Muscle of leg (tissue), 11 donors: ENCODE measurements around the gene THAP3. TPM values are rescaled to one million over a fixed set of nuclear protein-coding genes. Genes with fewer than 3 reads are reported as not detected.
"Not testable (repeated sequence)": the region's sequence is repeated elsewhere in the genome, so short reads cannot be mapped to it uniquely, and the experiment has no call there.

Source experiments
- DNase-seq: peaks from one replicate; pipeline ENCODE4 v3.0.0; 2013
- H3K27ac ChIP-seq: one replicate; pipeline ENCODE4 v1.5.1; 2013; ENCODE audit warnings: mild to moderate bottlenecking, low read length, control low read depth
- H3K27me3 ChIP-seq: one replicate; pipeline ENCODE4 v1.6.1; 2013; ENCODE audit warnings: low read length; ENCODE audit not compliant: control insufficient read depth, insufficient read depth
- H3K36me3 ChIP-seq: one replicate; pipeline ENCODE4 v1.6.1; 2013; ENCODE audit warnings: low read length; ENCODE audit not compliant: control insufficient read depth, insufficient read depth
- H3K4me1 ChIP-seq: one replicate; pipeline ENCODE4 v1.6.1; 2013; ENCODE audit warnings: low read length; ENCODE audit not compliant: control insufficient read depth, insufficient read depth
- H3K4me3 ChIP-seq: one replicate; pipeline ENCODE4 v1.5.1; 2013; ENCODE audit warnings: low read length, control low read depth
- H3K9me3 ChIP-seq: replicated peaks from 2 replicates; pipeline ENCODE4 v1.6.1; 2013; ENCODE audit warnings: low read depth, low read length; ENCODE audit not compliant: control insufficient read depth
- WGBS: methylation state at CpG from one replicate; pipeline ENCODE4 v1.1.5; 2013; ENCODE audit warnings: missing lambda C conversion rate; ENCODE audit not compliant: insufficient coverage; 5-methylcytosine and 5-hydroxymethylcytosine counted together
- polyA plus RNA-seq, 8 donors: library from polyadenylated mRNA; unstranded; fragments of 120-200 nt; gene quantifications; one replicate each; pipeline versions ENCODE4 v1.2.1 to v1.2.3, GENCODE V29; 2013; ENCODE audit warnings: inconsistent platforms in 1 of 8, low replicate concordance in 1 of 8; ENCODE audit not compliant: insufficient read length in 8 of 8, insufficient read depth in 1 of 8
- total RNA-seq: library from RNA; stranded (reverse); fragments of 120-200 nt; gene quantifications from one replicate; pipeline ENCODE4 v1.2.4, GENCODE V29; 2013

The THAP3 gene
- total and polyA plus RNA-seq, 9 donors = 16.7 to 27.1 (median 18.3) TPM

DNA sequence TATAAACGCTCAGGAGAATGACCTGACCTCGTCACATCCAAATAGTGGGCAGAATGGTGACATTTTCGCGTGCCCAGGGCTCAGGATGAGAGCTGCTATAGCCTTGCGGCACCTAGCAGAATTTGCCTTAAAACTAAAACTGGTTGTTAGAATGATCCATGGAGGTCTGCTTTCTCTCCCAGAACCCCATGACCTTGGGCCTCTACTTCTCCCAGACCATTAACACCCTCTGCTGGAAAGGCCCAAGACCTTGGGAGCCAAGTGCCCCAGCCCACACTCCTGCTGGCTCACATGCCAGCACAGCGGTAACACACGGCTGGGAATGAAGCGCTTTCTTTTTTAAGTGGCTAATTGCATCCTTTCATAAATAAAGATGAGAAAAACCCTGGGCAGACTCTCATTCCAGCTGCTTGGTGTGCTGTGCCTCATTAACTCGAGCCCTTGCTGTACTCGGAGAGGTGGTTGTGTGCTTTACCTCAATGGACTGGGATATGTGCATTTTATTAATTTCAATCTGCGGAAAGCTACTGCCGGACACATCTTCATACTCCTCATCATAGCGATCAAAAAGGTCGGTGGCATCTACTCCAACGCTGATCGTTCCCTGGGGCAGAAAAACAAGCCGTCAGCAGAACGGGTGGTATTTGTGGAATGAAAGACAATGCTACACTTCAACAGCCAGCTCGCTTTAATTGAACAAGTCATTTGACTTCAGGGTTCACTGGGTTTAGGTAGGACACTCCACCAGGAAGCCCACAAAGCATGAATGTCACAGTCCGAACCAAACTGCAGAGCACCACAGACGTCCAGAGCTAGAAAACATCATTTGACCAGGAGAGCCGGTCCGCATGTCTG lies 29.0 kb downstream of the THAP3 start:
- H3K9me3 ChIP-seq = no peaks in the 10 kb centered on the region
- DNase-seq = no peak
- H3K4me3 ChIP-seq = no peak overlapping the region
- no peaks in the 10 kb centered on the region for H3K27me3 ChIP-seq
- no peak overlapping the region for H3K27ac ChIP-seq
- H3K4me1 ChIP-seq = no peaks in the 10 kb centered on the region
- peaks cover 35% of the 10 kb centered on the region for H3K36me3 ChIP-seq
- 89% methylated on average over 4 of the region's 23 CpGs for WGBS

DNA sequence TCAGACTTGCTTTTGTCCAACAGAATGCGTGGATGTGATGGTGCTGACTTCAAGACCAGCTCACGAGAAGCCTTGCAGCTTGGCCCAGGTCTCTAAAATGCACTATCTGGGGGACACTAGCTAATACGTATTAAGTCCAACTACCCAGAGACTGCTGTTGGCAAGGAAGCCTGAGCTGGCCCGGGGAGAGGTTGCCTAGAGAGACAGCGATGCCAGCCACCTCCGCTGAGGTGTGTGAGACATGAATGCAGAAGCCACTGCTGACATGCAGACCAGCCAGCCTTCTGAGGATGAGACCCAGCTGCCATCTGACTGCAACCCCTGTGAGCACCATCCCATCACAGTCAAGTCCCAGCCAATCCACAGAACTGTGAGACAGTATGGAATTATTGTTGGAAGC lies 32.5 kb downstream of the THAP3 start:
- Histone ChIP-seq H3K4me1 (no peaks in the 10 kb centered on the region), H3K36me3 (peaks cover 20% of the 10 kb centered on the region), H3K27ac (no peak overlapping the region), H3K9me3 (no peaks in the 10 kb centered on the region), H3K4me3 (no peak overlapping the region), H3K27me3 (no peaks in the 10 kb centered on the region)
- WGBS = 90% methylated on average over 4 of the region's 6 CpGs
- DNase-seq = no peak

DNA sequence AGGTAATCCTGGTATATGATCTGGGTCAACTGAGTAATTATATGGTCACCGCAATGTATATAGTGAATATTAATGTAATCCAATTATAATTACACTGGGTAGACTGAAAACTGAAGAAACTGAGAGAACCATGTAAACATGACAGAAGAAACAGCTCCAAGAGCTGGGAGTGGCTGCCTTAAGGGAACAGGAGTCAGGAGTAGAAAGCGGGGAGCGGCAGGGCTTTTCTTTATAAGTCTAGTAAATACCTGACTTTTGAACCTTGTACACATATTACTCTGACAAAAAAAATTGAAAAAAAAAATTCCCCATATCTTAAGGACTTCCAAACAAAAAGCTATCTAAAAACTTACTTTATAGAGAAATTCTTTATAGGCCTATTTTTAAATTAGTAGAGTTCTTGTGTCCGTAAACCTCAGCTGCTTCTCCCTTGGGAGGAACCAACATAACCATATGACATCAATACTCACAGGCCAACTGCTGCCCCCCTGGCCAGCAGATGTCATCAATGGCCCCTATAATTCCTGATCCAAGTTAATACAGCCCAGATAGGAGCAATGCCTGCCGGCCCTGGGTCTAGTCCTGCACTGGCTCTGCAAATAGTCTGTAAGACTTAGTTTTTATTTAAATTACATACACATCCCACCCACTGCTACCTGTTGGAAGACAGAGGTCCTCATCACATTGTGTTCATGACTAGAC lies 33.8 kb downstream of the THAP3 start:
- H3K27me3 ChIP-seq = no peaks in the 10 kb centered on the region
- WGBS = no CpG with 5 or more reads among the region's 5 CpGs

DNA sequence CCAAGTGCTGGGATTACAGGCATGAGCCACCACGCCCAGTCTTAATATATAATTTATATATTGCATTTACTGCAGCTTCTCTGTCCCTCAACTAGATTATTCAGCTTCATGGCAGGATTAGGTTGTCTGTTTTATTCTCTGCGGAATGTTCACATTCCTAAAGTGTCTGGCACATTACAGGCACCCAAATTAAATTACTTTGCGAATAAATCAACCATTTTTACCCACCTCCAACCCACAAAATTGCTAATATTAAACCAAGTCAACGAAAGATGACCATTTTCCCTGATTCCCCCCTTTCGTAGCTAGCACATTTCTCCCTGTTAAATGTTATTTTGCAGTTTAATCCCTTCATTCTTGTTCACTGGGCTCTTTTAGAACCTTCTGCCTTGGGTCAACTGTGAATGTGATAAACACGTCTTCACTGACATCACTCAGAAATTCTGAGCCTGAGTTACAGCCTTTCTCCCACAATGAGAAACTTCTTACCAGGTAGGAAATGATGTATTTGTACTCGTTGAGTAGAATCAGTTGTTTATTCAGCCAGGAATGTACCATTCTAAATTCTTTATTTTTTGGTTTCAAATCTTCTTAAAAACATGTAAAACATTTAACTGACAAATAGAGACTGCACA lies 35.9 kb downstream of the THAP3 start:
- no peaks in the 10 kb centered on the region for H3K4me1 ChIP-seq
- no peaks in the 10 kb centered on the region for H3K9me3 ChIP-seq
- H3K27ac ChIP-seq = no peak overlapping the region
- DNase-seq = no peak
- no peaks in the 10 kb centered on the region for H3K27me3 ChIP-seq
- WGBS = 100% methylated on average over 3 of the region's 7 CpGs
- peaks cover 17% of the 10 kb centered on the region for H3K36me3 ChIP-seq
- H3K4me3 ChIP-seq = no peak overlapping the region

More for the DNA sequence above, 33.8 kb downstream of the THAP3 start:
- Histone ChIP-seq H3K4me1 (no peaks in the 10 kb centered on the region), H3K4me3 (no peak overlapping the region), H3K27ac (no peak overlapping the region), H3K36me3 (peaks cover 10% of the 10 kb centered on the region), H3K9me3 (no peaks in the 10 kb centered on the region)
- DNase-seq = no peak

DNA sequence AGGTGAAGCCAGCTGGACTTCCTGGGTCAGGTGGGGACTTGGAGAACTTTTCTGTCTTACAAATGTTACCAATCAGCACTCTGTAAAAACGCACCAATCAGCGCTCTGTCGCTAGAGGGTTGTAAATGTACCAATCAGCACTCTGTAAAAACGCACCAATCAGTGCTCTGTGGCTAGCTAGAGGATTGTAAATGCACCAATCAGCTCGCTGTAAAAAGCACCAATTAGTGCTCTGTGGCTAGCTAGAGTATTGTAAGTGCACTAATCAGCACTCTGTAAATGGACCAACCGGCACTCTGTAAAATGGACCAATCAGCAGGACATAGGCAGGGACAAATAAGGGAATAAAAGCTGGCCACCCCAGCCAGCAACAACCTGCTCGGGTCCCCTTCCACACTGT lies 37.8 kb downstream of the THAP3 start:
- not testable (repeated sequence) for H3K4me3 ChIP-seq, H3K27ac ChIP-seq, DNase-seq, H3K27me3 ChIP-seq, H3K9me3 ChIP-seq, H3K4me1 ChIP-seq
- H3K36me3 ChIP-seq = peaks cover 33% of the 10 kb centered on the region
- WGBS = 92% methylated on average over 5 of the region's 7 CpGs

DNA sequence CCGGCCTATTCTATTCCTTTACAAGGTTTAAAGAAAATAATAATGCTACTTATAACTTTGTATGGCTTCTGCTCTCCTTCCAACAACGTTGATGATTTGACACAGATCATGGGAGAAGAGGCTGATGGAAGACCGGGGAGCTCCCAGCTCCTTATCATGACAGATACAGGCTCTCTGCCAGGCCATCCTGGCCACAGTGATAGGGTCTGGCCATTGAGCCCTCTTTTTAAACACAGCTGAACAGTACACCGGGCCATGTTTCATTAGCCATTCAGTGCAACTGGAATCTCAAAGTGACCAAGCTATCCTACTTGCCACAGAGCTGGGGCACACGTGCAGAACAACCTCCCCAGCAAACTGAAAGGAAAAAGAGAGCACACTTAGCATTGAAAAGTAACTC lies 42.0 kb downstream of the THAP3 start:
- Histone ChIP-seq H3K27ac (no peak overlapping the region), H3K36me3 (peaks cover 34% of the 10 kb centered on the region)
- WGBS = 100% methylated on average over 4 of the region's 5 CpGs

DNA sequence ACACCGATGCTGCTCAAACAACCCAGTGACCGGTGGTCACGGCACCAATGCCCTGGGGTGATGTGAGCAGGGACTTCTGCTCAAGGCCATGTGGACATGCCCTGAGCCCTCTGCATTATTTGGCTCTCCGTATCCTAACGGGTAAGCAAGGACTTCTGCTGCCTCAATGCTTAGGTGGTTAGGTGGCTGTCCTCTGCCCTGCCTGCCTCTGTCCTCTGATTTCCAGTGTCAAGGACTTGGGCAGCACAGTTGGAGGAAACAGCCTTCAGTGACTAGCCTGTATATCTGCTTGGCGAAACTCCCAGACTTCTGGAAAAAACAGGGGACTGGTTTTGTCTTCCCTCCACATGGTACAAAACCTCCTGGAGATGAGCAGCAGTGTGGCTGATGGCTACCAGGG lies 42.5 kb downstream of the THAP3 start:
- 95% methylated on average over 5 of the region's 6 CpGs for WGBS
- Histone ChIP-seq H3K27ac (no peak overlapping the region), H3K36me3 (peaks cover 34% of the 10 kb centered on the region), H3K9me3 (no peaks in the 10 kb centered on the region), H3K27me3 (no peaks in the 10 kb centered on the region), H3K4me3 (no peak overlapping the region), H3K4me1 (no peaks in the 10 kb centered on the region)
- DNase-seq = no peak

More for the DNA sequence above, 42.0 kb downstream of the THAP3 start:
- Histone ChIP-seq H3K4me1 (no peaks in the 10 kb centered on the region), H3K4me3 (no peak overlapping the region), H3K27me3 (no peaks in the 10 kb centered on the region), H3K9me3 (no peaks in the 10 kb centered on the region)
- no peak for DNase-seq

DNA sequence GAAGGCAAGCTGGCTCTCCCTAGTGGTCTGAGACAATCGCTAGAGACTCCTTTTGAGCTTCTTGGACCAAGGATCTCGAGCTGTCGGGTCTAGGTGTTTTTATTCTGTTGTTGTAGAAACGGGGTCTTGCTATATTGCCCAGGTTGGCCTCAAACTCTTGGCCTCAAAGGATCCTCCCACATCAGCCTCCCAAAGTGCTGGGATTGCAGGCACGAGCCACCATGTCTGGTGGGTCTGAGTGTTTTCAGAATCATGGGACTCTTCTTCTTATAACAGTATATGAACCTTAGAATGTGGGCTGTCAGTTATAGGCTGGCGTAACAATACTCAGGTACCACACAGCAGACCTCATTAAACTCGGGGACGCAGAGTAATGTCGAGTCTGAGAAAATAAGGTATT lies 43.8 kb downstream of the THAP3 start:
- Histone ChIP-seq H3K4me3 (no peak overlapping the region), H3K27ac (no peak overlapping the region), H3K27me3 (no peaks in the 10 kb centered on the region), H3K4me1 (no peaks in the 10 kb centered on the region), H3K36me3 (peaks cover 30% of the 10 kb centered on the region), H3K9me3 (no peaks in the 10 kb centered on the region)
- WGBS = no CpG with 5 or more reads among the region's 9 CpGs
- DNase-seq = no peak

DNA sequence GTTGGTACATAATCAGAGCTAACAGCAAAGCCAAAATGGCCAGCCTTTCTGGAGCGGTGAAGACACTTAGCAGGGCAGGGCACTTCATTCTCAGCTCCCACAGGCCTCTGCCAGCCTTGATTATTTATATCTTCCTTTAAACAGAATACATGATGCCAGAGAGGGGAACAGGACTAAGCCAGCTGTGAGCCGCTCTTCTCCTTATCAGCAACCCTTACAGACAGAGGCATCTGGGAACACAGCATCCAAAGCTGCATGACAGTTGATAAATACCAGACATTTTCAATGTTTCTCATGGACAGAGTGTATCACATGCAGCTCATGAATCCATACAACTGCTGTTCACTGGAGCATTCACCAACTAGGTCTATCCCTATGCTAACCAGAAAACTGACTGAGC lies 47.9 kb downstream of the THAP3 start:
- no peaks in the 10 kb centered on the region for H3K9me3 ChIP-seq
- 100% methylated on average over 2 of the region's 2 CpGs for WGBS
- no peak overlapping the region for H3K4me3 ChIP-seq
- H3K4me1 ChIP-seq = peaks cover 4% of the 10 kb centered on the region
- DNase-seq = peak; percentile 27
- peaks cover 22% of the 10 kb centered on the region for H3K36me3 ChIP-seq
- H3K27ac ChIP-seq = peak overlapping the region; percentile 11
- no peaks in the 10 kb centered on the region for H3K27me3 ChIP-seq

DNA sequence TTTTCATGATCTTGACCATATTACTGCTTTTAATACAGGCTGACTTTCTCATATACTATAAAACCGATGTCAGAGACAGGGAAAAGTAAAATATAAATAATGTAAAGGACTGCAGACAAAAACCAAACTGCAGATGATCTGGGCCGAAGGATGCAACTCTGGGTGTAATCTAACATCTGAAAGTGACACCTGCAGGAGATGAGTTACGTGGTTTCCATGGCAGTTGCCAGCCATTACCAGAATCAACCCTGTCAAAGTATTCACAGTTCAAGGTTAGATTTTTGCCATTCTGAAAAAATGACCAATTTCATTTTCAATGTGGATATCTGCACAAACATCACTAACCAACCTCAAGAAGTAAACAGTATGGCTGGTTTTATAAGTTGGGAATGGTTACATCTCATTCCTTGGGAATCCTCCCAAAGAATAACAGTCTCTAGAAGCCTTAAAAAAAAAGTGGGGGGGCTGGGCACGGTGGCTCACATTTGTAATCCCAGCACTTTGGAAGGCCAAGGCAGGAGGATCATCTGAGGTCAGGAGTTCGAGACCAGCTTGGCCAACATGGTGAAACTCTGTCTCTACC lies 49.2 kb downstream of the THAP3 start:
- Histone ChIP-seq H3K4me3 (no peak overlapping the region), H3K36me3 (peaks cover 31% of the 10 kb centered on the region), H3K27me3 (no peaks in the 10 kb centered on the region), H3K9me3 (no peaks in the 10 kb centered on the region), H3K4me1 (peaks cover 4% of the 10 kb centered on the region), H3K27ac (no peak overlapping the region)
- no peak for DNase-seq
- 91% methylated on average over 3 of the region's 5 CpGs for WGBS
